Left colon (tissue), 2 donors: ENCODE data around the gene SLC12A8. TPM values are rescaled to one million over a fixed set of nuclear protein-coding genes. Genes with fewer than 3 reads are reported as not detected.

ENCODE experiments used
- ATAC-seq: fragments of 200-7000 bp; cut with Tn5 transposase; one replicate; pipeline ENCODE4 v1.9.1; 2020; ENCODE audit warnings: mild to moderate bottlenecking, moderate library complexity
- DNase-seq, 2 donors: peaks; one replicate each; pipeline ENCODE4 v3.0.0-alpha.2; 2020
- intact Hi-C, 2 donors: fragments of 100-400 bp; cut with DNase I in 1 of 2; cut with micrococcal nuclease in 1 of 2; formaldehyde crosslinking; loops; one replicate each; pipeline versions ENCODE4 v1.11.2 to v1.14.0; 2022; cut with DNase I, micrococcal nuclease
- total RNA-seq, 2 donors: library from RNA; stranded (reverse); fragmentation: NEBNext Ultra II Directional; extraction: Animal tissue kit (Norgen Biotek cat#: 25700); gene quantifications; one replicate each; pipeline ENCODE4 v1.2.1, GENCODE V29; 2021
- donor health status: DM: no; HTN: no; CAD: no.
- donor health status: DM: yes; HTN: yes; CAD: no.

The SLC12A8 gene
- total RNA-seq, 2 donors from 2014 or later, result 18.4 to 23.7 TPM

DNA sequence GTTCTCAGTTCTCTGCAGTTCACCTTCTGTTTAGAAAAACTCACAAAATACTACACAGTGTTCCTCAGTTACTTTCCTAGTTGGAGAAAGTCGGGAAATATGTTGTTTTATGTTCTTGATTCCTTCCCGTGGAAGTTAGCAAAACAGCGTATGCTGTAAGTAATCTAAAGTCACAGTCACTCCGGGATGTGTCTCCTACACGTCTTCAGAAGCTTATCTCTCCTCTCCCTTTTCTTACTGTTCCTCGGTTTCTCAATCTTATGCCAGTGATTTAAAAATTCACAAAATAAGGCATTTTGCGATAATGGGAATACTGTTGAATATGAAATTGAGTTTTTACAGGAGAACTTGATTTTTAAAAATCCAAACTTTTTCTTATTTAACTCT lies 158.5 kb downstream of the SLC12A8 start:
- no peak for DNase-seq
- ATAC-seq, result no peak
- intact Hi-C loops, result no loop called here

- ATAC-seq (no peak), DNase-seq (no peak)
- intact Hi-C loops, result no loop called here
Measured at GRCh38 chr3:125053304-125053699, 159.2 kb downstream of the SLC12A8 start.

- DNase-seq (no peak), ATAC-seq (no peak)
- intact Hi-C loops, result no loop called here
Measured at GRCh38 chr3:125052624-125053303, 159.8 kb downstream of the SLC12A8 start.

DNA sequence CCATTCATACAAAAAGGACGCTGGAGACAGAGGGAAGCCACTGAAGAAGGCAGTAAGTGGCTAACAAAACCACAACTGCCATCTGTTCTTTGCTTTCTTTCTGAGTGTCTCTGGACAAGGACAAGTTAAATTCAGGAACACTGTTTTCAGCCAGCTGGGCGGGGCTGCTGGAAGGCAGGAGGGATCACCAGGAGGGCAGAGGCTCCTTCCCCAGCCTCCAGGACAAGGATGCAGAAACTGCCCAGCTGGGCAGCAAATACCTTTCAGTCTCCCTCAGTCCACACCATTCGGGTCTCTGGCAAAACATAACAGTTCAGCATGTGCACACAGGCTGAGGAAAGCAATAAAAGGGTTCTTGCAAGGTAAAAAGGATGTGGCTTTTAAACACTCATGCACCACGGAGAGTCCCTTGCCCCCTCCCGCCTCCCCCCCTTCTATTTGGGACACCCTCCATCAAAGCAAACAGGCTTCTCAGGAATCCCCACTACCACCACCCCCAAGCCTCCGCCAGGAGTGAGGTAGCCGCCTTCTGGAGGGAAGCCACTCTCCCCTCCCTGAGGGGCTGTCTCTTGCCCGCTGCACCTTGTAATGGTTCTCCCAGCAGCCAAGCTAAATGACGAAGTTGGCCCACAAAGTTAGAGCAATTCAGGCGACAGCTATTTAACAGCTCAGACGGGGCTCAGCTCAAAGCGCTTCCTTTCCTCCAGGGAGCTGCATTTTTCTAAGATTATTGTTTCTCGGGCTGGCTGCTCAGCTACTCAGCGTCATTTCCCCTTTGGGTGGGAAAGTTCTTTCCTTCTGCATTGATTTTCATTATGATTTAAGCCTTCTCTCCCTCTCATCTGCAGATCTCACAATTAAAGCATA lies 160.6 kb downstream of the SLC12A8 start:
- DNase-seq, result peak; percentile 42 to 50
- intact Hi-C loops, result no loop called here
- no peak for ATAC-seq

DNA sequence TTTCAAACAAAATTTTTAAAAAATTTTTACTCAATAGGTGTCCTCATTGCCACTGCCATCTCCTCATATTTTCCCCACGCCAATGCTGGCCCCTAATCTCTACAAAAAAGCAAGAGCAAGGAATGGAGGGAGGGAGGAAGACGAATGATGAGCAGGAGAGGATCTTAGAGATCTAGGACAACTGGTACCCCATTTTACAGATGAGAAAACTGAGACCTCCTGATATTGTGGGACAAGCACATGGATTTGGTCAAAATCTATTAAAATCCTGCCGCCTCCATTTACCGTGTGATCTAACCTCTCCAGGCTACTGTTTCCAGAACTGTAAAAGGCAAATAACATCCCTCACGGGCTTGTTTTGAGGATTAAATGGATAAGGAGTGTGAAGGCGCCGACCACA lies 161.3 kb downstream of the SLC12A8 start:
- DNase-seq (no peak), ATAC-seq (no peak)
- intact Hi-C loops, result no loop called here

GRCh38 chr3:125050488-125051090 lies 162.0 kb downstream of the SLC12A8 start:
- no peak for ATAC-seq
- no peak for DNase-seq
- intact Hi-C loops, result no loop called here

DNA sequence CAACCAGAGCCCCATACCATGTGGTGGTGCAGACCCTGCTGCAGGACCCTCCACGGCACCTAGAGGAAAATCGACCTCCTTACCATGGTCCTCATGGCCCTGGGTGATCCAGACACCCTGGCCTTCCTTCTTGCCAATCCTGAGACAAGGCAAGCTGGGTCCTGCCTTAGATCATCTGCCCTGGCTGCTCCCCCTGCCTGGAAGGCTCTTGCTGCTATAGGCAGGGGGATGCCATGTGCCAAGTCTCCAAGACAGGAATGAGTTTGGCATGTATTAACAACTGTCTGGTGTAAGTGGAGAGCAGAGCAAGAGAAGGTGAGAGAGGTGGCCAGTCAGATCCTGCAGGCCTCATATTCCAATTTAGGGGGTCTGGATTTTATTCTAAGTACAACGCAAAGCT lies 164.3 kb downstream of the SLC12A8 start:
- intact Hi-C loops, result no loop called here
- ATAC-seq (no peak), DNase-seq (no peak)

GRCh38 chr3:125045965-125046364 lies 166.6 kb downstream of the SLC12A8 start:
- intact Hi-C loops, result no loop called here
- no peak for DNase-seq
- ATAC-seq, result no peak

GRCh38 chr3:125045194-125045593 lies 167.4 kb downstream of the SLC12A8 start:
- ATAC-seq (no peak), DNase-seq (no peak)
- intact Hi-C loops, result no loop called here

DNA sequence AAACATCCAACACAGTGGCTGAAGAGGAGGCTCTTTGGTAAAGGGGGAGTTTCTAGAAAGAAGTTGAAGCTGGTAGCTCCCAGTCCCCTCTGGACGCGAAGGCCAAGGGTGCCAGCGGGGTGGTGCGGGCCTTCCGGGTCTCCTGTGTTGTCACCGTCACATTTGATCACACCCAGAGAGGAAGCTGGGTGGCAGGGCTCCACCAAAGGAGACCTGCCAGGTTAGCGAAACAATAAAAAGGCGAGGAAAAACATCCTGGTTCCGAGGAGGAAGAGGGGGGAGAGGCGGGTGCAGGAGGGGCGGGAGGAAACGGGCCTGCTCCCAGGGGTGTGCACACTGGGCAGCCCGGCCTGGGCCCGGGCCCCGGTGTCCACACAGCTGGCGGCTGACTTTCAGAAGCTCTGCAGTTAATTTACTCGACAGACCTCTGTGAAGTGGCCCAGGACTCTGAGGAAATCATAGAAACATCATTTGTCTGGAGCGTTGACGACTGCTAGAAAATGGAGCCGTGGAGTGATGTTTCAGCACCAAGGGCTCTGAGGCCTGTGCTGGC lies 168.9 kb downstream of the SLC12A8 start:
- ATAC-seq (peak; percentile 98), DNase-seq (peak; percentile 60 to 75)
- intact Hi-C loops, result no loop called here

GRCh38 chr3:125042725-125043406 lies 169.7 kb downstream of the SLC12A8 start:
- DNase-seq, result no peak
- intact Hi-C loops, result no loop called here
- ATAC-seq, result no peak

GRCh38 chr3:125039131-125040100 lies 173.1 kb downstream of the SLC12A8 start:
- intact Hi-C loops, result no loop called here
- DNase-seq (no peak), ATAC-seq (no peak)

- intact Hi-C loops, result no loop called here
- no peak for DNase-seq
- no peak for ATAC-seq
Measured at GRCh38 chr3:125037498-125038150, 174.9 kb downstream of the SLC12A8 start.

- intact Hi-C loops, result no loop called here
- DNase-seq, result no peak
- no peak for ATAC-seq
Measured at GRCh38 chr3:125035217-125035616, 177.3 kb downstream of the SLC12A8 start.

GRCh38 chr3:125033616-125034015 lies 178.9 kb downstream of the SLC12A8 start:
- no peak for DNase-seq

GRCh38 chr3:125033135-125033534 lies 179.4 kb downstream of the SLC12A8 start:
- ATAC-seq, result no peak

More at GRCh38 chr3:125033616-125034015, 178.9 kb downstream of the SLC12A8 start:
- intact Hi-C loops, result no loop called here
- ATAC-seq, result no peak

GRCh38 chr3:125032683-125033082 lies 179.9 kb downstream of the SLC12A8 start:
- intact Hi-C loops, result no loop called here
- DNase-seq (no peak), ATAC-seq (no peak)

More at GRCh38 chr3:125033135-125033534, 179.4 kb downstream of the SLC12A8 start:
- intact Hi-C loops, result no loop called here
- no peak for DNase-seq
